ENCODE measurements around the gene ADAM22. TPM values are rescaled to one million over a fixed set of nuclear protein-coding genes. Genes with fewer than 3 reads are reported as not detected.

The ADAM22 gene
- total and polyA plus RNA-seq, 2 of the 4 experiments (the other 2 are of a cell fraction) = 0.03 to 0.18 TPM

- dilution Hi-C loops (cut with HindIII; ENCODE audit: low sequenced_read_pairs, unreplicated experiment) (no loop called here), intact Hi-C loops (cut with micrococcal nuclease) (no loop called here), in situ Hi-C loops (cut with MboI; ENCODE audit: low sequenced_read_pairs) (no loop called here)
- ATAC-seq (ENCODE audit: low read depth) = no peak
- no peaks in the 10 kb centered on the region for H3K79me1 ChIP-seq (ENCODE audit: low read depth in 1 of 2, low read length in 2 of 2)
- H4K91ac ChIP-seq (ENCODE audit: insufficient read depth, low read depth, low read length) = no peak overlapping the region
- no peak overlapping the region for H2AK9ac ChIP-seq (replicated peaks; ENCODE audit: low read depth, low read length, poor library complexity)
- no peak overlapping the region for H2BK120ac ChIP-seq (ENCODE audit: low read depth, low read length)
- no peak overlapping the region for H3K9ac ChIP-seq (ENCODE audit: low read depth, low read length)
- no peak overlapping the region for H3K14ac ChIP-seq (replicated peaks; ENCODE audit: low read depth, low read length)
- H4K5ac ChIP-seq (ENCODE audit: low read depth, low read length) = no peak overlapping the region
- TF ChIP-seq RAD21 (IDR thresholded peaks at IDR 0.05; ENCODE audit: low read length) (no peak), CEBPB (IDR thresholded peaks at IDR 0.05; ENCODE audit: low read depth, low read length) (peak; percentile 4; the same call in 1 of the 2 replicates)
- H3K9me3 ChIP-seq (ENCODE audit: control insufficient read depth, insufficient read depth, low read length) = no peaks in the 10 kb centered on the region
- H3K27me3 ChIP-seq (ENCODE audit: control insufficient read depth, insufficient read depth, low read length) = no peaks in the 10 kb centered on the region
- H3K18ac ChIP-seq (ENCODE audit: low read depth, low read length) = no peak overlapping the region
- WGBS, 2 experiments (ENCODE audit: extremely low coverage in 2 of 2, insufficient read length in 1 of 2) = 80% methylated on average over 1 of the region's 3 CpGs; no CpG with 5 or more reads in 1 of the 2 experiments
- H3K9me1 ChIP-seq (ENCODE audit: insufficient read depth, low read length) = no peaks in the 10 kb centered on the region
- no peak overlapping the region for H2BK5ac ChIP-seq (ENCODE audit: low read depth, low read length, poor library complexity, severe bottlenecking)
- no peak overlapping the region for H3K4me2 ChIP-seq (ENCODE audit: low read depth, low read length)
- H2BK20ac ChIP-seq (ENCODE audit: low read depth, low read length) = no peak overlapping the region
- H2BK15ac ChIP-seq (ENCODE audit: low read depth, low read length) = no peak overlapping the region
- H4K20me1 ChIP-seq (ENCODE audit: insufficient read depth, low read length) = no peaks in the 10 kb centered on the region
- H3K4ac ChIP-seq (ENCODE audit: low read depth, low read length) = no peak overlapping the region
- ChIA-PET POLR2A (ENCODE audit: unreplicated experiment) (no interaction called here), CTCF (no interaction called here)
- H3K27ac ChIP-seq (ENCODE audit: insufficient read depth, low read length) = no peak overlapping the region
- DNase-seq = no peak
- BruUV-seq (replicated peaks) = no TSS peak
- H3K4me3 ChIP-seq (ENCODE audit: insufficient read depth, low read depth, low read length) = no peak overlapping the region
- H3K4me1 ChIP-seq (ENCODE audit: control insufficient read depth, insufficient read depth, low read length) = no peaks in the 10 kb centered on the region
- no peak overlapping the region for H2AK5ac ChIP-seq (ENCODE audit: low read depth, low read length)
- no peak overlapping the region for H2AFZ ChIP-seq (replicated peaks; ENCODE audit: low read length, poor library complexity)
- H3K56ac ChIP-seq (ENCODE audit: extremely low read depth, insufficient read depth, low read length) = no peak overlapping the region
- no peak overlapping the region for H3K23ac ChIP-seq (ENCODE audit: low read depth, low read length)
- H4K8ac ChIP-seq (ENCODE audit: low read depth in 2 of 2, low read length in 2 of 2) = no peak overlapping the region
- no peaks in the 10 kb centered on the region for H3K36me3 ChIP-seq (ENCODE audit: control insufficient read depth, insufficient read depth, low read length)
Observed at GRCh38 chr7:88003581-88003980, 69.5 kb downstream of the ADAM22 start.

Data from IMR-90 (cell line).